Suprapubic skin (tissue), 4 donors: ENCODE results near the gene MYO9B. TPM values are rescaled to one million over a fixed set of nuclear protein-coding genes. Genes with fewer than 3 reads are reported as not detected.

Experiments used
- DNase-seq, 2 donors: peaks; one replicate each; pipeline ENCODE4 v3.0.0-alpha.2; 2019; ENCODE audit warnings: low spot score in 2 of 2
- H3K27ac ChIP-seq: fragments of 200-600 bp; sonication (generic); one replicate; pipeline ENCODE4 v1.5.1; 2019
- H3K27me3 ChIP-seq: fragments of 200-600 bp; sonication (generic); one replicate; pipeline ENCODE4 v1.5.1; 2019
- H3K36me3 ChIP-seq: fragments of 200-600 bp; sonication (generic); one replicate; pipeline ENCODE4 v1.5.1; 2019
- H3K4me1 ChIP-seq: fragments of 200-600 bp; sonication (generic); one replicate; pipeline ENCODE4 v1.5.1; 2019
- H3K4me3 ChIP-seq: fragments of 200-600 bp; sonication (generic); one replicate; pipeline ENCODE4 v1.5.1; 2019; ENCODE audit warnings: mild to moderate bottlenecking
- H3K9me3 ChIP-seq: fragments of 200-600 bp; sonication (generic); one replicate; pipeline ENCODE4 v1.5.1; 2019
- EP300 ChIP-seq: sonication (generic); formaldehyde crosslinking; IDR thresholded peaks from one replicate; pipeline ENCODE4 v1.6.1; 2017; ENCODE audit warnings: antibody characterized with exemption
- POLR2A ChIP-seq, 2 donors: fragments of 450-650 bp; IDR thresholded peaks; one replicate each; pipeline ENCODE4 v1.6.1; 2017; ENCODE audit warnings: antibody characterized with exemption in 2 of 2, mild to moderate bottlenecking in 2 of 2, moderate library complexity in 2 of 2
- POLR2AphosphoS5 ChIP-seq, 3 donors: sonication (generic); formaldehyde crosslinking; IDR thresholded peaks; one replicate each; pipeline ENCODE4 v1.6.1; 2017; ENCODE audit warnings: antibody characterized with exemption in 3 of 3
- WGBS: methylation state at CpG from one replicate; pipeline ENCODE4 v1.1.5; 2018; 5-methylcytosine and 5-hydroxymethylcytosine counted together
- total RNA-seq, 4 donors: library from RNA; depleted of rRNA; stranded (reverse); fragments of >200 nt; gene quantifications; one replicate each; pipeline ENCODE4 v1.1.0, GENCODE V29; 2016
- TF ChIP-seq, protein P1 (sequence below), 2 donors: fragments of 200-600 bp in 1 of 2; fragments of 450-650 bp in 1 of 2; sonication (generic) in 1 of 2; IDR thresholded peaks; one replicate each; pipeline ENCODE4 v1.5.1; 2016 to 2019; ENCODE audit warnings: antibody characterized with exemption in 2 of 2, mild to moderate bottlenecking in 1 of 2, moderate library complexity in 1 of 2

Gene MYO9B
- total RNA-seq, 4 donors from 2014 or later = 43.6 to 99.9 (median 69.5) TPM

DNA sequence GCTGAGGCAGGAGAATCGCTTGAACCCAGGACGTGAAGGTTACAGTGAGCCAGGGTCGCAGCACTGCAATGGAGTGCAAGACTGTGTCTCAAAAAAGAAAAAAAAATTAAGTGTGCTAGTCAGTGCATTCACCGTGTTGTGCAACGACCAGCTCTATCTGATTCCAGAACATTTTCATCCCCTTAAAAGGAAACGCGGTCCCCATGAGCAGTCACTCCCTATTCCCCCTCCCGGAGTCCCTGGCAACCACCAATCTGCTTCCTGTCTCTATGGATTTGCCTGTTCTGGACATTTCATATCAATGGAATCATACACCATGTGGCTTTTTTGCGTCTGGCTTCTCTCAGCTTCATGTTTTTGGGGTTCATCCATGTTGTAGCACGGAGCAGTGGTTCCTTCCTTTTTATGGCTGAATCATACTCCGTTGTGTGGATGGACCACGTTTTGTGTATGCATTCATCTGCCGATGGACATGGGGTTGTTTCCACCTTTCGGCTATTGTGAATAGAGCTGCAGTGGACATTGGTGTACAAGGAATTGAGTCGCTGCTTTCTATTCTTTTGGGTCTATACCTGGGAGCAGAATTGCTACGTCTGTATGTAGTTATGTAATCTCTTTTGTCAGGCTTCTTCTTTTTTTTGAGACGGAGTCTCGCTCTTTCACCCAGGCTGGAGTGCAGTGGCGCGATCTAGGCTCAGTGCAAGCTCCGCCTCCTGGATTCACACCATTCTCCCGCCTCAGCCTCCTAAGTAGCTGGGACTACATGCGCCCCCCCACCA is 19.8 kb downstream of the MYO9B start:
- no peaks in the 10 kb centered on the region for H3K36me3 ChIP-seq
- TF ChIP-seq POLR2A (IDR thresholded peaks at IDR 0.05) (no peak), EP300 (no peak), POLR2AphosphoS5 (IDR thresholded peaks at IDR 0.05) (no peak)
- TF ChIP-seq, protein P1, sequence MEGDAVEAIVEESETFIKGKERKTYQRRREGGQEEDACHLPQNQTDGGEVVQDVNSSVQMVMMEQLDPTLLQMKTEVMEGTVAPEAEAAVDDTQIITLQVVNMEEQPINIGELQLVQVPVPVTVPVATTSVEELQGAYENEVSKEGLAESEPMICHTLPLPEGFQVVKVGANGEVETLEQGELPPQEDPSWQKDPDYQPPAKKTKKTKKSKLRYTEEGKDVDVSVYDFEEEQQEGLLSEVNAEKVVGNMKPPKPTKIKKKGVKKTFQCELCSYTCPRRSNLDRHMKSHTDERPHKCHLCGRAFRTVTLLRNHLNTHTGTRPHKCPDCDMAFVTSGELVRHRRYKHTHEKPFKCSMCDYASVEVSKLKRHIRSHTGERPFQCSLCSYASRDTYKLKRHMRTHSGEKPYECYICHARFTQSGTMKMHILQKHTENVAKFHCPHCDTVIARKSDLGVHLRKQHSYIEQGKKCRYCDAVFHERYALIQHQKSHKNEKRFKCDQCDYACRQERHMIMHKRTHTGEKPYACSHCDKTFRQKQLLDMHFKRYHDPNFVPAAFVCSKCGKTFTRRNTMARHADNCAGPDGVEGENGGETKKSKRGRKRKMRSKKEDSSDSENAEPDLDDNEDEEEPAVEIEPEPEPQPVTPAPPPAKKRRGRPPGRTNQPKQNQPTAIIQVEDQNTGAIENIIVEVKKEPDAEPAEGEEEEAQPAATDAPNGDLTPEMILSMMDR (IDR thresholded peaks at IDR 0.05) = no peak
- H3K27me3 ChIP-seq = no peaks in the 10 kb centered on the region
- 81% methylated on average over 23 of the region's 23 CpGs for WGBS
- no peaks in the 10 kb centered on the region for H3K9me3 ChIP-seq
- H3K27ac ChIP-seq = peak overlapping the region; percentile 46
- H3K4me1 ChIP-seq = peaks cover 31% of the 10 kb centered on the region
- no peak for DNase-seq
- no peak overlapping the region for H3K4me3 ChIP-seq

DNA sequence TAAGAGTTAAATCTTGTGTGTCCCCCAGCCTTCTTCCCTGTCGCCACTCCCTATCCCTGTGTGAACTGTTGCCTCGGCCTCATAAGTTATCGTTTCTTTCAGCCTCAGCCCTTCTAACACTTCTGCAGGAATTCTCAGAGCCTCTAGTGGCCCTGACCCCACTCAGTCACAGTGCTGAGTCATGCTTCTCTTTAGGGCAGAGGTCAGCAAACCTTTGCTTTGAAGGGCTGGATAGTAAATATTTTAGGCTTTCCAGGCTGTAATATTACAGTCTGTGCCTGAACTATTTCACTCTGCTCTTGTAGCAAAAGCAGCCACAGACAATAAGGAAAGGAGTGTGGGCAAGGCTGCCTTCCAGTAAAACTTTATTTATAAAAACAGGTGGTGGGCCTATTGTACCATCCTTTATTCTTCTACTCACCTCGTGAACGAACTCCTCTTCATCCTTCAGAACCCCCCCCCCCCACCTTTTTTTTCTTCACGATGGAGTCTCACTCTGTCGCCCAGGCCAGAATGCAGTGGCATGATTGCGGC is 22.1 kb downstream of the MYO9B start:
- H3K27me3 ChIP-seq = no peaks in the 10 kb centered on the region
- no peak overlapping the region for H3K4me3 ChIP-seq
- H3K36me3 ChIP-seq = peaks cover 16% of the 10 kb centered on the region
- WGBS = 81% methylated on average over 8 of the region's 8 CpGs
- TF ChIP-seq, protein P1 (IDR thresholded peaks at IDR 0.05) = no peak
- TF ChIP-seq POLR2AphosphoS5 (IDR thresholded peaks at IDR 0.05) (no peak), EP300 (no peak), POLR2A (IDR thresholded peaks at IDR 0.05) (no peak)
- DNase-seq = no peak
- peak overlapping the region; percentile 14 for H3K27ac ChIP-seq
- no peaks in the 10 kb centered on the region for H3K9me3 ChIP-seq
- peaks cover 19% of the 10 kb centered on the region for H3K4me1 ChIP-seq

DNA sequence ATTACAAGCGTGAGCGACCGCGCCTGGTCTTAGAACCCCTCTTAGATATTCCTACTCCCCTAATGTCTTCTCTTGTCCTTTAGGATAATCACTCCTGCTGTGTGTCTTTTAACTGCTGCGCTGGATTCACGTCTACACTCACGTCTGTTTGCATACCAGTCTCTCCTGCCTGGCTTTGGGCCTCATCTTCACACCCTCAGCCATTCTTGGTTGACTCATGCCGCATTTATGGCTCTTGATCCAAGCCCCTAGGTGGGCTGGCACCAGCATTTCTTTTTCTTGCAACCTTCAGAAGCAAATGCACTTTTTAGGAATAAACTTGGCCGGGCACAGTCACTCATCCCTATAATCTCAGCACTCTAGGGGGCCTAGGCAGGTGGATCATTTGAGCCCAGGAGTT is 22.7 kb downstream of the MYO9B start:
- peaks cover 19% of the 10 kb centered on the region for H3K4me1 ChIP-seq
- H3K36me3 ChIP-seq = peaks cover 19% of the 10 kb centered on the region
- no peaks in the 10 kb centered on the region for H3K27me3 ChIP-seq
- no peak for DNase-seq
- H3K9me3 ChIP-seq = no peaks in the 10 kb centered on the region
- H3K27ac ChIP-seq = peak overlapping the region; percentile 14
- H3K4me3 ChIP-seq = no peak overlapping the region
- no peak for TF ChIP-seq POLR2A (IDR thresholded peaks at IDR 0.05)
- TF ChIP-seq, protein P1 (IDR thresholded peaks at IDR 0.05) = no peak
- TF ChIP-seq EP300 = no peak
- no peak for TF ChIP-seq POLR2AphosphoS5 (IDR thresholded peaks at IDR 0.05)
- 93% methylated on average over 9 of the region's 9 CpGs for WGBS

DNA sequence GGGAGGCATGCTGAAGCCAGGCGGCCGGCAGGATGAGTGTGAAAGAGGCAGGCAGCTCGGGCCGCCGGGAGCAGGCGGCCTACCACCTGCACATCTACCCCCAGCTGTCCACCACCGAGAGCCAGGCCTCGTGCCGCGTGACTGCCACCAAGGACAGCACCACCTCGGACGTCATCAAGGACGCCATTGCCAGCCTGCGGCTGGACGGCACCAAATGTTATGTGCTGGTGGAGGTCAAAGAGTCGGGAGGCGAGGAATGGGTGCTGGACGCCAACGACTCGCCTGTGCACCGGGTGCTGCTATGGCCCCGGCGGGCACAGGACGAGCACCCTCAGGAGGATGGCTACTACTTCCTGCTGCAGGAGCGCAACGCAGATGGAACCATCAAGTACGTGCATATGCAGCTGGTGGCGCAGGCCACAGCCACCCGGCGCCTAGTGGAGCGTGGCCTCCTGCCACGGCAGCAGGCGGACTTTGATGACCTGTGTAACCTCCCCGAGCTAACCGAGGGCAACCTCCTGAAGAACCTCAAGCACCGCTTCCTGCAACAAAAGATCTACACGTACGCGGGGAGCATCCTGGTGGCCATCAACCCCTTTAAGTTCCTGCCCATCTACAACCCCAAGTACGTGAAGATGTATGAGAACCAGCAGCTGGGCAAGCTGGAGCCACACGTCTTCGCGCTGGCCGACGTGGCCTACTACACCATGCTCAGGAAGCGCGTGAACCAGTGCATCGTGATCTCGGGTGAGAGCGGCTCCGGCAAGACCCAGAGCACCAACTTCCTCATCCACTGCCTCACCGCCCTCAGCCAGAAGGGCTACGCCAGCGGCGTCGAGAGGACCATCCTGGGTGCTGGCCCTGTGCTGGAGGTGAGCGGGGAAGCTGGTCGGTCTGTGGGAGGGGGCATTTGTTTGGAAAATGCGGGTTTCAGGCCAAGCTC is 26.4 kb downstream of the MYO9B start:
- Histone ChIP-seq H3K4me3 (no peak overlapping the region), H3K4me1 (peaks cover 11% of the 10 kb centered on the region), H3K36me3 (peaks cover 33% of the 10 kb centered on the region), H3K27me3 (no peaks in the 10 kb centered on the region), H3K27ac (no peak overlapping the region), H3K9me3 (no peaks in the 10 kb centered on the region)
- WGBS = 98% methylated on average over 46 of the region's 59 CpGs
- TF ChIP-seq POLR2AphosphoS5 (IDR thresholded peaks at IDR 0.05) (no peak), EP300 (no peak), POLR2A (IDR thresholded peaks at IDR 0.05) (no peak)
- TF ChIP-seq, protein P1 (IDR thresholded peaks at IDR 0.05) = no peak
- no peak for DNase-seq

DNA sequence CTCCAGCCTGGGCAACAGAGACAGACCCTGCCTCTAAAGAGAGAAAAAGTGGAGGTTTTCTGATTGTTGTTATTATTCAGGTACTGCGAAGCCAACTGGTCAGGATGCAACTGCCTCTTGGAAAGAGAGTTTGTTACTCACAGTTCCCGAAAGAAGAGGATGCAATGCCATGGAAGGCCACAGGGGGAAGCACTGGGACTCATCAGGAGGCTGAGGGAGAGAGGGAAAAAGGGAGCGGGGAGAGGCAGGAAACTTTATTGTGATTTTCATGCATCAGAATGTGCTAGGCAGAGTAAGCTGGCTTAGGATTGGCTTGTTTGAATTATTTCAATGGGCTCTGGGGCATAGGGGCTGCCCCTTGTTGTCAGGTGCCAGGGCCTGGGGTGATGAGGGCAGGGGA is 27.6 kb downstream of the MYO9B start:
- H3K9me3 ChIP-seq = no peaks in the 10 kb centered on the region
- peaks cover 33% of the 10 kb centered on the region for H3K36me3 ChIP-seq
- no peak overlapping the region for H3K27ac ChIP-seq
- DNase-seq = no peak
- no peaks in the 10 kb centered on the region for H3K27me3 ChIP-seq
- H3K4me1 ChIP-seq = peaks cover 14% of the 10 kb centered on the region
- no peak overlapping the region for H3K4me3 ChIP-seq
- no peak for TF ChIP-seq POLR2A (IDR thresholded peaks at IDR 0.05)
- TF ChIP-seq, protein P1 (IDR thresholded peaks at IDR 0.05) = peak in 1 of 2 donors; percentile 36
- WGBS = 96% methylated on average over 3 of the region's 3 CpGs
